WERI-Rb-1 (cell line): ENCODE results near the gene ARHGAP40.

Experiments
- DNase-seq: peaks from one replicate; pipeline ENCODE4 v3.0.0-alpha.2; 2020
- H3K27ac ChIP-seq: fragments of 250-450 bp; sonication (Bioruptor Pico); 2 replicates; pipeline ENCODE4 v1.5.1; 2020; ENCODE audit warnings: mild to moderate bottlenecking, moderate library complexity
- H3K27me3 ChIP-seq: fragments of 250-450 bp; sonication (Bioruptor Pico); 2 replicates; pipeline ENCODE4 v1.5.1; 2021; ENCODE audit warnings: mild to moderate bottlenecking, low read depth, moderate library complexity; ENCODE audit not compliant: insufficient read depth, severe bottlenecking
- H3K36me3 ChIP-seq: fragments of 250-450 bp; sonication (Bioruptor Pico); 2 replicates; pipeline ENCODE4 v1.5.1; 2020; ENCODE audit warnings: mild to moderate bottlenecking, moderate library complexity
- H3K4me3 ChIP-seq: 2 replicates; pipeline ENCODE4 v1.5.1; 2011; ENCODE audit warnings: low read depth, mild to moderate bottlenecking, control low read depth, low read length
- H3K9me3 ChIP-seq: fragments of 250-450 bp; sonication (Bioruptor Pico); 2 replicates; pipeline ENCODE4 v1.5.1; 2021; ENCODE audit warnings: mild to moderate bottlenecking, moderate library complexity; ENCODE audit not compliant: severe bottlenecking
- CTCF ChIP-seq: IDR thresholded peaks from 2 replicates; pipeline ENCODE4 v1.5.1; 2011; ENCODE audit warnings: low read depth, mild to moderate bottlenecking, control low read depth, inconsistent platforms, low read length

The ARHGAP40 gene

GRCh38 chr20:38645351-38645750 is 43.7 kb downstream of the ARHGAP40 start:
- H3K4me3 ChIP-seq = no peak overlapping the region
- no peak overlapping the region for H3K27ac ChIP-seq
- no peaks in the 10 kb centered on the region for H3K36me3 ChIP-seq
- H3K9me3 ChIP-seq = no peaks in the 10 kb centered on the region
- H3K27me3 ChIP-seq = peaks cover 14% of the 10 kb centered on the region
- no peak for TF ChIP-seq CTCF
- no peak for DNase-seq

- H3K27ac ChIP-seq = no peak overlapping the region
- no peaks in the 10 kb centered on the region for H3K36me3 ChIP-seq
- H3K27me3 ChIP-seq = peaks cover 18% of the 10 kb centered on the region
Observed at GRCh38 chr20:38645980-38646858, 44.6 kb downstream of the ARHGAP40 start.

DNA sequence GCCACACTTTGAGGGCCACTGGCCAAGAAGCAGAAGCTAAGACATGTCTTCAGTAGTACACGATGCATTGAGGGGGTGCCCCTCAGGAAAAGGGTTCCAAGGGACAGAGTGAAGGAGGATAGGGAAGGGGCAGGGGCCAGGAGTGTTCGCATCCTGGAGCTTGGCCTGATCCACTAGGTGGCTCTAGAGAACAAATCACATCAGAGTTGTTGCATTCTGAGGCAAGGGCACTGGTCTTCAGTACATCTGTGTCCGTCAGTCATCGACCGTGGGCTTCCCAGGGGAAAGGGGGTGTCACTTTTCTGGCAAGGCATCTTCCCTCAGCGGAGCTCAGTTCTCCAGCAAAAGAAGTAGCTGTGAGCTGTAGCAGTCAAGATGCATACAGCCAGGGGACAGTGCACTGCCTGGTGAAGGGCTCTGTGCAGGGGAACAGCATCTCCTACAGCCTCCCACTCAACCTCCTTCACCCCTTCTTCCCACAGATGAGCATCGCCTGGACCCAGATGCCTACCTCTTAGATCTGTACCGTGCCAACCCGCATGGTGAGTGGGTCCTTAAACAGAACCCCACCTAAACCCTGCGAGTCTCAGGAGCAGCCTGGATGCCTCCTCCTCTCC is 47.8 kb downstream of the ARHGAP40 start:
- Histone ChIP-seq H3K27ac (no peak overlapping the region), H3K9me3 (no peaks in the 10 kb centered on the region), H3K36me3 (no peaks in the 10 kb centered on the region), H3K4me3 (no peak overlapping the region), H3K27me3 (peaks cover 29% of the 10 kb centered on the region)
- peak; percentile 91 for TF ChIP-seq CTCF
- peak; percentile 49 for DNase-seq

More at GRCh38 chr20:38645980-38646858, 44.6 kb downstream of the ARHGAP40 start:
- H3K4me3 ChIP-seq = peak overlapping the region; percentile 36
- TF ChIP-seq CTCF = peak; percentile 88
- no peaks in the 10 kb centered on the region for H3K9me3 ChIP-seq
- DNase-seq = peak; percentile 78

- no peaks in the 10 kb centered on the region for H3K36me3 ChIP-seq
- no peak overlapping the region for H3K4me3 ChIP-seq
- DNase-seq = no peak
- H3K27me3 ChIP-seq = peaks cover 33% of the 10 kb centered on the region
- H3K27ac ChIP-seq = no peak overlapping the region
- H3K9me3 ChIP-seq = no peaks in the 10 kb centered on the region
- no peak for TF ChIP-seq CTCF
Observed at GRCh38 chr20:38650010-38650409, 48.4 kb downstream of the ARHGAP40 start.

DNA sequence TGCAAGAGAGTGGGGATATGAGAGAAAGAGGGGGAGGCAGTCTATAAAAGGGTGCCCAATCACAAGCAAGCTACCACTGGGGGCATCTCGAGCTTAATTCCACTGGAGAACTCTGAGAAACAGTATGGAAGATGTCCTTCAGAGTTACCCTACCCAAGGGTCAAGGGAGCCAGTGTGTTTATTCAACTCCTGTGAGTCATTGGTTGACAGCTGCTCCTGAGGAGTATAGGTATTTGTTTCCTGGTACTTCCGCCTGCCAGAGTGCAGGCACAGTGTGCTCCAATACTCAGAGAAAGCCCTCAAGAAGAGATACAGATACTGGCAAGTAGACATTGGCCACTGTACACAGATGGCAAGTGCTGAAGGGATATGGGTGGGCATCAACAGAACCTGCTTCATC is 49.5 kb downstream of the ARHGAP40 start:
- no peak overlapping the region for H3K27ac ChIP-seq
- no peak for DNase-seq
- no peak for TF ChIP-seq CTCF
- H3K27me3 ChIP-seq = peaks cover 26% of the 10 kb centered on the region
- H3K4me3 ChIP-seq = no peak overlapping the region
- no peaks in the 10 kb centered on the region for H3K9me3 ChIP-seq
- no peaks in the 10 kb centered on the region for H3K36me3 ChIP-seq
